A549 (cell line): ENCODE measurements around the gene PHOSPHO2. TPM values are rescaled to one million over a fixed set of nuclear protein-coding genes. Genes with fewer than 3 reads are reported as not detected.

ENCODE experiments used
- ATAC-seq, 2 experiments: fragments of 200-7000 bp in 1 of 2; fragments of >200 bp in 1 of 2; cut with Nextera tagmentation in 1 of 2; cut with Tn5 transposase in 1 of 2; 3 replicates each; pipeline versions ENCODE4 v1.8.0 to v1.9.1; 2018 to 2020; ENCODE audit warnings: mild to moderate bottlenecking in 1 of 2, moderate library complexity in 1 of 2
- CTCF ChIA-PET: fragments of 300-600 bp; sonication (Branson Sonifier 250); formaldehyde crosslinking; extraction: SDS; loops from one replicate; lab custom pipeline; 2021; ENCODE audit warnings: antibody characterized with exemption, inconsistent platforms; lab: Yijun Ruan, JAX
- POLR2A ChIA-PET: fragments of 350-600 bp; formaldehyde crosslinking; extraction: SDS; loops from one replicate; lab custom pipeline; 2021; ENCODE audit warnings: antibody characterized with exemption, inconsistent platforms; lab: Yijun Ruan, JAX
- DNase-seq, 2 experiments: peaks; one replicate each; pipeline versions ENCODE4 v3.0.0 to v3.0.0-alpha.2; 2011 to 2016; ENCODE audit warnings: low read depth in 1 of 2, low spot score in 1 of 2
- FAIRE-seq: peaks from 2 replicates; lab custom pipeline; 2011; peaks lifted over from hg19 to GRCh38; lab: Jason Lieb, UNC
- H3K27ac ChIP-seq, 2 experiments: fragments of >200 bp; sonication (Bioruptor Twin); formaldehyde crosslinking; 3 replicates each; pipeline ENCODE4 v1.5.1; 2016 to 2017
- H3K4me1 ChIP-seq: fragments of >200 bp; sonication (Bioruptor Twin); formaldehyde crosslinking; 3 replicates; pipeline ENCODE4 v1.6.1; 2016
- H3K4me2 ChIP-seq: fragments of >200 bp; sonication (Bioruptor Twin); formaldehyde crosslinking; 3 replicates; pipeline ENCODE4 v1.6.1; 2016
- H3K4me3 ChIP-seq: fragments of >200 bp; sonication (Bioruptor Twin); formaldehyde crosslinking; 3 replicates; pipeline ENCODE4 v1.5.1; 2016
- H3K9me3 ChIP-seq: fragments of >200 bp; sonication (Bioruptor Twin); formaldehyde crosslinking; 3 replicates; pipeline ENCODE4 v1.6.1; 2016
- CBX8 ChIP-seq: fragments of 200-600 bp; sonication (generic); IDR thresholded peaks from 2 replicates; pipeline ENCODE4 v1.6.1; 2016
- CHD4 ChIP-seq: fragments of 200-600 bp; sonication (generic); IDR thresholded peaks from 2 replicates; pipeline ENCODE4 v1.6.1; 2016; ENCODE audit warnings: antibody characterized with exemption, mild to moderate bottlenecking, borderline replicate concordance
- CTCF ChIP-seq: fragments of >200 bp; sonication (Bioruptor Twin); formaldehyde crosslinking; IDR thresholded peaks from 3 replicates; pipeline ENCODE4 v1.5.1; 2016
- EHMT2 ChIP-seq: fragments of 200-600 bp; sonication (generic); IDR thresholded peaks from 2 replicates; pipeline ENCODE4 v1.6.1; 2016; ENCODE audit warnings: antibody characterized with exemption, low read depth, mild to moderate bottlenecking, moderate library complexity
- EP300 ChIP-seq, 2 experiments: fragments of >200 bp; sonication (Bioruptor Twin); formaldehyde crosslinking; IDR thresholded peaks; 2 replicates in 1 of 2; 3 replicates in 1 of 2; pipeline ENCODE4 v1.6.1; 2016 to 2017
- FOSL2 ChIP-seq, 2 experiments: fragments of 450-650 bp in 1 of 2; fragments of >200 bp in 1 of 2; sonication (Bioruptor Twin) in 1 of 2; formaldehyde crosslinking; IDR thresholded peaks; 2 replicates each; pipeline versions ENCODE4 v1.5.0 to v1.6.1; 2016 to 2020; ENCODE audit warnings: mild to moderate bottlenecking in 1 of 2, moderate library complexity in 1 of 2
- HDAC2 ChIP-seq: fragments of 200-600 bp; sonication (generic); IDR thresholded peaks from 2 replicates; pipeline ENCODE4 v1.6.1; 2016
- HMGXB4 ChIP-seq: fragments of 250-450 bp; sonication (Bioruptor Pico); IDR thresholded peaks from 2 replicates; pipeline ENCODE4 v1.5.0; 2021; ENCODE audit warnings: mild to moderate bottlenecking, moderate library complexity, borderline replicate concordance
- HOXA7 ChIP-seq: fragments of 250-450 bp; sonication (Bioruptor Pico); IDR thresholded peaks from 2 replicates; pipeline ENCODE4 v1.5.0; 2020; ENCODE audit warnings: mild to moderate bottlenecking, moderate library complexity
- HOXB5 ChIP-seq: fragments of 250-450 bp; sonication (Bioruptor Pico); IDR thresholded peaks from 2 replicates; pipeline ENCODE4 v1.5.0; 2020; ENCODE audit warnings: mild to moderate bottlenecking, moderate library complexity
- KDM1A ChIP-seq: fragments of 200-600 bp; sonication (generic); IDR thresholded peaks from 2 replicates; pipeline ENCODE4 v1.6.1; 2016; ENCODE audit warnings: low read depth, mild to moderate bottlenecking
- MAFK ChIP-seq: fragments of 450-650 bp; IDR thresholded peaks from 2 replicates; pipeline ENCODE4 v1.6.1; 2014; ENCODE audit not compliant: partially characterized antibody
- MAZ ChIP-seq: fragments of 150-350 bp; IDR thresholded peaks from 2 replicates; pipeline ENCODE4 v1.6.1; 2014; ENCODE audit warnings: antibody characterized with exemption, low read depth, low read length, borderline replicate concordance
- NFE2L2 ChIP-seq: fragments of 150-350 bp; conservative IDR thresholded peaks from 2 replicates; pipeline ENCODE4 v1.6.1; 2014; ENCODE audit warnings: low read length
- NPAS2 ChIP-seq: fragments of 250-450 bp; sonication (Bioruptor Pico); IDR thresholded peaks from 2 replicates; pipeline ENCODE4 v1.8.0; 2022; ENCODE audit warnings: mild to moderate bottlenecking, moderate library complexity, borderline replicate concordance
- POLR2AphosphoS2 ChIP-seq: conservative IDR thresholded peaks from 2 replicates; pipeline ENCODE4 v1.6.1; 2012; ENCODE audit warnings: low read length, improper control_type of control experiment, inconsistent platforms
- RAD21 ChIP-seq, 2 experiments: fragments of >200 bp in 1 of 2; sonication (Bioruptor Twin) in 1 of 2; formaldehyde crosslinking in 1 of 2; IDR thresholded peaks in 1 of 2; conservative IDR thresholded peaks in 1 of 2; 2 replicates in 1 of 2; 3 replicates in 1 of 2; pipeline ENCODE4 v1.6.1; 2012 to 2018; ENCODE audit warnings: inconsistent platforms in 1 of 2
- RARB ChIP-seq: fragments of 250-450 bp; sonication (Bioruptor Pico); IDR thresholded peaks from 2 replicates; pipeline ENCODE4 v1.8.0; 2021; ENCODE audit warnings: mild to moderate bottlenecking, moderate library complexity
- SMC3 ChIP-seq: fragments of >200 bp; sonication (Bioruptor Twin); formaldehyde crosslinking; IDR thresholded peaks from 3 replicates; pipeline ENCODE4 v1.6.1; 2018; ENCODE audit warnings: inconsistent platforms
- SREBF2 ChIP-seq: fragments of 450-650 bp; IDR thresholded peaks from 2 replicates; pipeline ENCODE4 v1.6.1; 2014; ENCODE audit warnings: mild to moderate bottlenecking, moderate library complexity
- TFCP2L1 ChIP-seq: fragments of 250-450 bp; sonication (Bioruptor Pico); IDR thresholded peaks from 2 replicates; pipeline ENCODE4 v1.5.0; 2021; ENCODE audit warnings: mild to moderate bottlenecking
- USF2 ChIP-seq: fragments of 450-650 bp; IDR thresholded peaks from 2 replicates; pipeline ENCODE4 v1.6.1; 2014; ENCODE audit warnings: antibody characterized with exemption
- ZFP36 ChIP-seq: fragments of 450-650 bp; IDR thresholded peaks from 2 replicates; pipeline ENCODE4 v1.6.1; 2014; ENCODE audit warnings: borderline replicate concordance; ENCODE audit not compliant: partially characterized antibody
- ZNF302 ChIP-seq: fragments of 250-450 bp; sonication (Bioruptor Pico); IDR thresholded peaks from 2 replicates; pipeline ENCODE4 v1.9.0; 2021; ENCODE audit warnings: inconsistent platforms, mild to moderate bottlenecking, moderate library complexity
- ZSCAN20 ChIP-seq: fragments of 250-450 bp; sonication (Bioruptor Pico); IDR thresholded peaks from 2 replicates; pipeline ENCODE4 v1.8.0; 2022; ENCODE audit warnings: mild to moderate bottlenecking, moderate library complexity
- WGBS: methylation state at CpG from one replicate; pipeline ENCODE4 v1.1.6; 2017; ENCODE audit errors: missing lambda C conversion rate; 5-methylcytosine and 5-hydroxymethylcytosine counted together
- polyA plus RNA-seq, 4 experiments: library from polyadenylated mRNA; depleted of rRNA in 3 of 4; stranded (reverse); fragments of >200 nt; fragmentation: RNase III in 1 of 4; extraction: RNeasy Plus Mini Kit Qiagen cat#74134 plus additional on column Dnase treatment in 1 of 4; gene quantifications; 2 replicates in 3 of 4; 3 replicates in 1 of 4; pipeline ENCODE4 v1.2.3, GENCODE V29; 2011 to 2017

PHOSPHO2 gene
- polyA plus RNA-seq, 2 of the 4 experiments (the other 2 are of a cell fraction): 3.9 to 5.1 TPM

- no peak for FAIRE-seq
These were observed 29.0 kb upstream of the PHOSPHO2 start for GRCh38 chr2:169664978-169665930.

DNA sequence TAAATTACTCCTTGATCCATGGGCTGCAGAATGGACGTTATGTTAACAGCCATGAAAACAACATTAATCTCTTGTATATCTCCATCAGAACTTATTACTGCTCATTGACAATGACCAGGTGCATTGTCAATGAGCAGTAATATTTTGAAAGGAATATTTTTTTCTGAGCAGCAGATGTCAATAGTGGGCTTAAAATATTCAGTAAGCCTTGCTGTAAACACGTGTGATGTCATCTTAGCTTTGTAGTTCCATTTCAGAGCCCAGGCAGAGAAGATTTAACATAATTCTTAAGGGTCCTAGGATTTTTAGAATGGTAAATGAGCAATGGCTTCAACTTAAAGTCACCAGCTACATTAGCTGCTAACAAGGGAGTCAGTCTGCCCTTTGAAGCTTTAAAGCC lies 26.7 kb upstream of the PHOSPHO2 start:
- no peaks in the 10 kb centered on the region for H3K4me1 ChIP-seq
- TF ChIP-seq RAD21 (conservative IDR thresholded peaks at IDR 0.05 in 1 of 2, IDR thresholded peaks at IDR 0.05 in 1 of 2) (0 out of 5 replicates have a peak, but pooled peaks of 1 of the 2 experiments have one; percentile 6), NPAS2 (CRISPR knock-in tag) (no peak)
- TF ChIP-seq, all 56 proteins: peak for 1
- ATAC-seq (no peak), FAIRE-seq (no peak), DNase-seq (no peak)
- H3K4me3 ChIP-seq: no peak overlapping the region
- H3K27ac ChIP-seq: no peak overlapping the region
- POLR2A ChIA-PET: no interaction called here
- CTCF ChIA-PET: no interaction called here
- no peaks in the 10 kb centered on the region for H3K9me3 ChIP-seq
- WGBS: 3% methylated on average over 2 of the region's 2 CpGs
- H3K4me2 ChIP-seq: no peak overlapping the region

More at GRCh38 chr2:169664978-169665930, 29.0 kb upstream of the PHOSPHO2 start:
- H3K9me3 ChIP-seq: no peaks in the 10 kb centered on the region
- H3K4me2 ChIP-seq: no peak overlapping the region
- POLR2A ChIA-PET: no interaction called here
- H3K4me3 ChIP-seq: no peak overlapping the region
- ATAC-seq: no peak
- WGBS: 24% methylated on average over 1 of the region's 1 CpG
- H3K27ac ChIP-seq: no peak overlapping the region
- CTCF ChIA-PET: no interaction called here
- no peak for DNase-seq
- no peak for TF ChIP-seq RARB (CRISPR knock-in tag)
- TF ChIP-seq HOXA7 (CRISPR knock-in tag): no peak
- TF ChIP-seq KDM1A: no peak
- no peak for TF ChIP-seq ZFP36
- TF ChIP-seq CBX8: no peak
- no peak for TF ChIP-seq ZNF302 (CRISPR knock-in tag)
- no peaks in the 10 kb centered on the region for H3K4me1 ChIP-seq

- no peak overlapping the region for H3K4me3 ChIP-seq
- CTCF ChIA-PET: no interaction called here
- POLR2A ChIA-PET: no interaction called here
- DNase-seq: no peak
- no peak overlapping the region for H3K27ac ChIP-seq
- 30% methylated on average over 2 of the region's 2 CpGs for WGBS
- H3K4me1 ChIP-seq: no peaks in the 10 kb centered on the region
- no peaks in the 10 kb centered on the region for H3K9me3 ChIP-seq
- H3K4me2 ChIP-seq: no peak overlapping the region
- no peak for ATAC-seq
- FAIRE-seq: no peak
- TF ChIP-seq HDAC2: no peak
- TF ChIP-seq NFE2L2: no peak
- no peak for TF ChIP-seq MAFK
- no peak for TF ChIP-seq EP300 (IDR thresholded peaks at IDR 0.05)
- no peak for TF ChIP-seq ZSCAN20 (CRISPR knock-in tag)
- TF ChIP-seq CTCF: no peak
- no peak for TF ChIP-seq SREBF2
- TF ChIP-seq HOXB5 (CRISPR knock-in tag): no peak
- no peak for TF ChIP-seq FOSL2 (IDR thresholded peaks at IDR 0.05)
- no peak for TF ChIP-seq FOSL2 (CRISPR knock-in tag; IDR thresholded peaks at IDR 0.05)
- TF ChIP-seq USF2: no peak
- no peak for TF ChIP-seq MAZ
- no peak for TF ChIP-seq TFCP2L1 (CRISPR knock-in tag)
- no peak for TF ChIP-seq SMC3
- no peak for TF ChIP-seq EHMT2
- no peak for TF ChIP-seq POLR2AphosphoS2
- no peak for TF ChIP-seq CHD4
- TF ChIP-seq HMGXB4 (CRISPR knock-in tag): no peak
These were observed 24.0 kb upstream of the PHOSPHO2 start for GRCh38 chr2:169670215-169670651.
